ENCODE measurements around the gene RREB1. TPM values are rescaled to one million over a fixed set of nuclear protein-coding genes. Genes with fewer than 3 reads are reported as not detected.

The RREB1 gene
- total RNA-seq, 1 experiment from 2014 or later, result 35.8 TPM

- H3K23me2 ChIP-seq (ENCODE audit: insufficient read length, low read depth, low read length, poor library complexity, severe bottlenecking), result no peaks in the 10 kb centered on the region
Measured at GRCh38 chr6:7078856-7079255, 28.9 kb upstream of the RREB1 start.

More at GRCh38 chr6:7078856-7079255, 28.9 kb upstream of the RREB1 start:
- Histone ChIP-seq H4K8ac (replicated peaks; ENCODE audit: insufficient read length, low read depth, low read length) (no peak overlapping the region), H3K79me2 (ENCODE audit: insufficient read depth, low read length) (no peaks in the 10 kb centered on the region), H3K79me1 (ENCODE audit: insufficient read depth, low read depth, low read length, poor library complexity, severe bottlenecking) (no peaks in the 10 kb centered on the region), H3K9ac (ENCODE audit: extremely low read depth, insufficient read length, low read length) (no peak overlapping the region), H3K14ac (ENCODE audit: insufficient read depth, low read length) (no peak overlapping the region), H2AK5ac (ENCODE audit: insufficient read length, low read length) (no peak overlapping the region), H3K4me2 (ENCODE audit: insufficient read depth, insufficient read length, low read length) (no peak overlapping the region), H2BK120ac (ENCODE audit: low read depth, low read length, poor library complexity, severe bottlenecking) (no peak overlapping the region), H3T11ph (ENCODE audit: low read length) (no peak overlapping the region), H2BK15ac (ENCODE audit: low read depth, low read length) (no peak overlapping the region), H2BK5ac (ENCODE audit: insufficient read length, low read length) (no peak overlapping the region), H4K91ac (ENCODE audit: insufficient read length, low read depth, low read length) (no peak overlapping the region), H2BK12ac (ENCODE audit: insufficient read length, low read depth, low read length) (no peak overlapping the region), H2AFZ (ENCODE audit: low read length) (no peak overlapping the region), H3K4me1 (ENCODE audit: insufficient read depth, low read length) (no peaks in the 10 kb centered on the region), H3K27ac (ENCODE audit: insufficient read length, low read depth, low read length) (no peak overlapping the region), H4K20me1 (ENCODE audit: control insufficient read depth, insufficient read depth, insufficient read length) (no peaks in the 10 kb centered on the region), H4K5ac (ENCODE audit: insufficient read length, low read depth, low read length) (no peak overlapping the region), H2BK20ac (ENCODE audit: low read depth, low read length, poor library complexity, severe bottlenecking) (no peak overlapping the region), H3K56ac (ENCODE audit: insufficient read length, low read depth, low read length) (no peak overlapping the region), H3K9me3 (ENCODE audit: control insufficient read depth, low read depth, low read length) (no peaks in the 10 kb centered on the region), H3K4ac (ENCODE audit: low read depth, low read length) (no peak overlapping the region), H3K27me3 (ENCODE audit: insufficient read depth, low read length) (no peaks in the 10 kb centered on the region), H3K18ac (ENCODE audit: insufficient read length, low read depth, low read length) (no peak overlapping the region), H3K23ac (ENCODE audit: insufficient read length, low read depth, low read length) (no peak overlapping the region)
- no peaks in the 10 kb centered on the region for H3K4me1 Mint-ChIP-seq
- no peaks in the 10 kb centered on the region for H3K36me3 Mint-ChIP-seq (ENCODE audit: insufficient read depth in 1 of 3, low read depth in 3 of 3)
- no peak overlapping the region for H3K27ac Mint-ChIP-seq
- no peaks in the 10 kb centered on the region for H3K9me3 Mint-ChIP-seq
- DNase-seq, result no peak
- no peak for TF ChIP-seq CTCF (conservative IDR thresholded peaks at IDR 0.05)
- H3K27me3 Mint-ChIP-seq (ENCODE audit: low read depth), result peaks cover 7% of the 10 kb centered on the region
- no CpG with 5 or more reads among the region's 6 CpGs for WGBS (ENCODE audit: extremely low coverage, insufficient read length, low lambda C conversion rate)
- no peak overlapping the region for H3K4me3 Mint-ChIP-seq

Measured in H9 (cell line).